Measurements from ENCODE around the gene FBN2. TPM values are rescaled to one million over a fixed set of nuclear protein-coding genes. Genes with fewer than 3 reads are reported as not detected.
"Not testable (repeated sequence)": the region's sequence is repeated elsewhere in the genome, so short reads cannot be mapped to it uniquely, and the experiment has no call there.

Gene FBN2
- total and polyA plus RNA-seq, 5 experiments from 2014 or later: 0.05 to 0.08 TPM; not detected in 3

DNA sequence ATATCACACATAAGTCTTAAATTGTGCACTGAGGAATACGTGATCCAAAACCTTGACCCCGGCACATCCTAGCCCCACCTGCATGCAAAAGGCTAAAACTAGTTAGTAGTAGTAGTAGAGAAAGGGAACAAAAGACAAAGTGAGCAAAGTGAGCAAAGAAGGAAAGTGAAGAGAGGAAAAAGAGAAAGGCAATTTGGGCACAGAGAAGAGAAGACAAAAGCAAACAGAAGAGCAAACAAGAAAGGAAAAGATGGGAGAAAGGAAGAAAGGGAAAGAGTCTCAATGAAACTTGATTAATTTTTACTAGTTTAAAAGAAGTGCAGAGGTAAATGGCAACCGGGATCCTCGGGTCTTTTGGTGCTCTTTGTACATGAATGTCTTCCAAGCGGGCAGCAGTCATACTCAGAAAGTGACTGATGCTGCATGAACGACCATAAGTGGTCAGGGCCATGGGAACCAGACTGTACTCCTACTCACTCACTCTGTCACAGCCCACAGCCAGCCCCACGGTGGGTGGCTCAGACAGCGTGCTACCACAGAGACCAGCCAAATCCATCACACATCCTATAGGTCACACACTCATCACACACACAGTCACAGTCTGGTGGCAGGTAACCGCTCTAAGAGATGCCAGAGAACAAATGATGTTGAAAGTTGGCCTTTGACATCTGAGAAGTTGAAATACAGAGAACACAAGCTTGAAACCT is 203.9 kb downstream of the FBN2 start:
- Mint-ChIP-seq H3K27me3 (peaks cover 0 to 8% (median 0%) of the 10 kb centered on the region in 5 donors), H3K27ac (no peak overlapping the region), H3K36me3 (no peaks in the 10 kb centered on the region), H3K4me1 (no peaks in the 10 kb centered on the region), H3K9me3 (peaks cover 0 to 5% (median 0%) of the 10 kb centered on the region in 9 donors), H3K4me3 (no peak overlapping the region)
- ATAC-seq: no peak
- no peak for DNase-seq
- POLR2A ChIA-PET: no interaction called here

DNA sequence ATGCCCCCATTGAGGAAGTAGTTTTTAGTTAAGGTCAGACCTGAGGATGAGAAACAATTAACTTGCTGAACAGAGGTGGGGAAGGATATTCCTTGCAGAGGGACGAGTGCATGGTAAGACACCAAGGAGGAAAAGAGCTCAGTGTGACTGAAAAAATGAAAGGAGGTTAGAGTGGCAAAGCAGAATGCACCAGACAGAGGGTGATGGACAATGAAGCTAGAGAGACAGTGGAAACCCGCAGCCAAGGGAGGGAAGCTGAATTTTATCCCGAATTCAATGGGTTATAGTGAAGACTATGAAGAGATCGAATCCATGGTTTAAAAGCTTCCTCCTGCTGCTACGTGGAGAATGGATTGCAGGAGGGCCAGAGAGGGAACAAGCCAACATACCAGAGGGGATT is 206.8 kb downstream of the FBN2 start:
- Mint-ChIP-seq H3K27me3 (peaks cover 0 to 11% (median 3%) of the 10 kb centered on the region in 5 donors), H3K4me3 (no peak overlapping the region), H3K9me3 (peaks cover 0 to 8% (median 0%) of the 10 kb centered on the region in 9 donors), H3K4me1 (no peaks in the 10 kb centered on the region), H3K27ac (no peak overlapping the region), H3K36me3 (no peaks in the 10 kb centered on the region)
- DNase-seq (no peak), ATAC-seq (no peak)
- POLR2A ChIA-PET: no interaction called here

- Mint-ChIP-seq H3K36me3 (no peaks in the 10 kb centered on the region), H3K4me3 (no peak overlapping the region), H3K9me3 (peaks cover 0 to 14% (median 0%) of the 10 kb centered on the region in 9 donors), H3K4me1 (no peaks in the 10 kb centered on the region), H3K27me3 (peaks cover 0 to 16% (median 2%) of the 10 kb centered on the region in 5 donors), H3K27ac (no peak overlapping the region)
- ATAC-seq: no peak
- DNase-seq: no peak
- POLR2A ChIA-PET: no interaction called here
Measured at GRCh38 chr5:128329386-128329939, 208.6 kb downstream of the FBN2 start.

GRCh38 chr5:128328446-128328845 is 209.6 kb downstream of the FBN2 start:
- peaks cover 0 to 16% (median 2%) of the 10 kb centered on the region in 5 donors for H3K27me3 Mint-ChIP-seq
- H3K9me3 Mint-ChIP-seq: peaks cover 0 to 20% (median 0%) of the 10 kb centered on the region in 9 donors
- no peaks in the 10 kb centered on the region for H3K4me1 Mint-ChIP-seq
- ATAC-seq (no peak), DNase-seq (no peak)
- H3K36me3 Mint-ChIP-seq: no peaks in the 10 kb centered on the region
- POLR2A ChIA-PET: no interaction called here
- no peak overlapping the region for H3K4me3 Mint-ChIP-seq
- H3K27ac Mint-ChIP-seq: no peak overlapping the region

GRCh38 chr5:128328007-128328406 is 210.0 kb downstream of the FBN2 start:
- H3K36me3 Mint-ChIP-seq: no peaks in the 10 kb centered on the region
- ATAC-seq (no peak), DNase-seq (no peak)
- peaks cover 0 to 20% (median 0%) of the 10 kb centered on the region in 9 donors for H3K9me3 Mint-ChIP-seq
- no peak overlapping the region for H3K27ac Mint-ChIP-seq
- H3K4me1 Mint-ChIP-seq: no peaks in the 10 kb centered on the region
- H3K27me3 Mint-ChIP-seq: peaks cover 0 to 16% (median 2%) of the 10 kb centered on the region in 5 donors
- POLR2A ChIA-PET: no interaction called here
- no peak overlapping the region for H3K4me3 Mint-ChIP-seq

- H3K9me3 Mint-ChIP-seq: peaks cover 0 to 15% (median 0%) of the 10 kb centered on the region in 9 donors
- H3K36me3 Mint-ChIP-seq, H3K27ac Mint-ChIP-seq, H3K27me3 Mint-ChIP-seq, ATAC-seq, H3K4me1 Mint-ChIP-seq, DNase-seq, POLR2A ChIA-PET, H3K4me3 Mint-ChIP-seq: not testable (repeated sequence)
Measured at GRCh38 chr5:128321418-128321817, 216.6 kb downstream of the FBN2 start.

DNA sequence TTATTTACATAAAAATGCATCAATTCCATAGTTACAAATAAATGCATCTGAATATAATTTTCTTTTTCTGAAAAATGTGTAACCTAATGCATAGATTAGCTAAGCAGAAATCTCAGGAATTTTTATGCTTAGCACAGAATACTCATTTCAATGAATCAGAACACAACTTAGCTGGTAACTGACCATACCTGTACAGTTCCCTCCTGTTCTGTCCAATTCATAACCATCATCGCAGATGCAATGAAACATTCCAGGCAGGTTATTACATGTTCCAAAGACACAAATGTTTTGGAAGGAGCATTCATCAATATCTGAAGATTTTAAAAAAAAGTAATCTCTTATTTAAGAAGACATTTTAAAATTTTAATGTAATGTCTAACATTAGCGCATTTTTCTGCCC is 219.4 kb downstream of the FBN2 start:
- ATAC-seq (no peak), DNase-seq (no peak)
- H3K36me3 Mint-ChIP-seq: no peaks in the 10 kb centered on the region
- H3K9me3 Mint-ChIP-seq: peaks cover 0 to 5% (median 0%) of the 10 kb centered on the region in 9 donors
- POLR2A ChIA-PET: no interaction called here
- H3K27ac Mint-ChIP-seq: no peak overlapping the region
- H3K4me3 Mint-ChIP-seq: no peak overlapping the region
- no peaks in the 10 kb centered on the region for H3K4me1 Mint-ChIP-seq
- peaks cover 0 to 7% (median 0%) of the 10 kb centered on the region in 5 donors for H3K27me3 Mint-ChIP-seq

DNA sequence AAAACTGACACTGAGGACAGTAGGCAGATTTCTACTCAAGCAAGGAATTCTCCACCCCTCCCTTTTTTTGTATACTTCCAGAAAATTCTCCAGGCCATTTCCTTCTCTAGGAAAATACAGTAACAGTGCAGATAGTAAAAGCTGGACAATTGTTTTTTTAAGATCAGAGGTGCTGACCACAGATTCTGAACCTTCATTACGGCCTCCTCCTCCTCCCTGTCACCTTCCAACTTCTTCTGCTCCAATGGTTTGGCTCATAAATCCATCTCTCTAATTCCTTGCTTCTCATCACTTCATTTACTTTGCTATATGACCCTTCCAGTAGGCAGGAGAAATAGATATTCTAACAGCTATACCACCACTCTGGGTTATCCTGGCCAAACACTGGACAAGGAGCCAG is 220.6 kb downstream of the FBN2 start:
- Mint-ChIP-seq H3K4me3 (no peak overlapping the region), H3K27ac (no peak overlapping the region), H3K4me1 (no peaks in the 10 kb centered on the region), H3K27me3 (peaks cover 0 to 8% (median 0%) of the 10 kb centered on the region in 5 donors), H3K9me3 (peaks cover 0 to 3% (median 0%) of the 10 kb centered on the region in 9 donors), H3K36me3 (no peaks in the 10 kb centered on the region)
- POLR2A ChIA-PET: no interaction called here
- ATAC-seq (no peak), DNase-seq (no peak)

GRCh38 chr5:128315671-128316070 is 222.4 kb downstream of the FBN2 start:
- Mint-ChIP-seq H3K27me3 (peaks cover 0 to 8% (median 0%) of the 10 kb centered on the region in 5 donors), H3K4me3 (no peak overlapping the region), H3K4me1 (no peaks in the 10 kb centered on the region), H3K36me3 (no peaks in the 10 kb centered on the region), H3K9me3 (peaks cover 0 to 2% (median 0%) of the 10 kb centered on the region in 9 donors), H3K27ac (no peak overlapping the region)
- ATAC-seq (no peak), DNase-seq (no peak)
- POLR2A ChIA-PET: no interaction called here

DNA sequence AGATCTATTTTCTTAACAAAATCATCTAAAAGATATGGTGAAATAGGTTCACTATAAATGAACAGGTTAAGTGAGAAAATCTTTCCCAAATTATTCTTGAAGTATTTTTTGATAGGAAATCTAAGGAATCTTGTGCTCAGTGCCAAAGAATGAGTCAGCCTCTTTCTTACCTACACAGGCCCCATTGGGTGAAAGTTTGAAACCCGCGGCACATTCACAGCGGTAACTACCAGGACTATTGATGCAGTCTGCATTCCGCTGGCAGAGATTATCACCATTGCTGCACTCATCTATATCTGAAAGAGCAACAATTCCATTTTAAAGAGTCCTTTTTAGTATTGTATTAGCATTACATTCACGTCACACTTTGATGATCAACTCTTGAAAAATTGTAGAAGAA is 232.7 kb downstream of the FBN2 start:
- DNase-seq: no peak
- no peak overlapping the region for H3K4me3 Mint-ChIP-seq
- H3K27me3 Mint-ChIP-seq: peaks cover 0 to 2% (median 0%) of the 10 kb centered on the region in 5 donors
- H3K9me3 Mint-ChIP-seq: no peaks in the 10 kb centered on the region
- H3K4me1 Mint-ChIP-seq: no peaks in the 10 kb centered on the region
- POLR2A ChIA-PET: no interaction called here
- no peaks in the 10 kb centered on the region for H3K36me3 Mint-ChIP-seq
- no peak overlapping the region for H3K27ac Mint-ChIP-seq
- no peak for ATAC-seq

DNA sequence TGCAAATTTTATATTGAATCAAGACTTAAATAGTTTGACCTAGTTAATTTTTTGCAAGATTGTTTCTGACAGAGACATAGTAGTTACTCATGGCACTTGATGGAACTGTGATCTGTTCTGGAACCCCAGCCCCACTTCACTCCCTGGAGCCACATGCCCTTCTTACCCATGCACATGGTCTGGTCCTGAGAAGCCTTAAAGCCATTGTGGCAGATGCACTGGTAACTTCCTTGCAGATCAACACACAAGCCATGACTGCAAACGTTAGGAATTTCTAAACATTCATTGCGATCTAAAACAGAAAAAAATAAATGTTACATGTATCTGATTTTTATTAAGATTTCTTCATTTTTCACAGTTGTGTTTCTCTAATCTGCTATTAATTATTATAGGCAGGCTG is 233.3 kb downstream of the FBN2 start:
- Mint-ChIP-seq H3K27me3 (peaks cover 0 to 2% (median 0%) of the 10 kb centered on the region in 5 donors), H3K9me3 (no peaks in the 10 kb centered on the region), H3K4me1 (no peaks in the 10 kb centered on the region), H3K36me3 (no peaks in the 10 kb centered on the region), H3K27ac (no peak overlapping the region), H3K4me3 (no peak overlapping the region)
- POLR2A ChIA-PET: no interaction called here
- ATAC-seq (no peak), DNase-seq (no peak)

DNA sequence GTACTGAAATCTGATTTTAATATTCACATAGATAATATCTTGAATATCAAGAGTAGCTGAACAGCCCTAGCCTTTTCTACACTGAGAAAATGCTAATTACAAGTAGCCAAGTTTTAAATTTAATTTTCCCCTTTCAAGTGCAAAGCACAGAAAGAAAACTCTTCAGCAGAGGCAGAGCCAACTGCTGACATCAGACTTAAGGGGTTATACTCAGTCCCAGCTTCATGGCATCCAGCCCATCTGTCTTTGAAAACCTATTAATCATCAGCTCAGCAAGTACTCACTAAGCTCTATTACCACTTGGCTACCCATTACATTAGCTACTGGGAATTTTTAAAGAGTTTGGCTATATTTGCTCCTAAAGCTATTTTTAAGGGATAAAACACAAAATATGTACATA is 234.0 kb downstream of the FBN2 start:
- Mint-ChIP-seq H3K9me3 (no peaks in the 10 kb centered on the region), H3K27ac (no peak overlapping the region)
- no peak for DNase-seq

GRCh38 chr5:128303593-128303992 is 234.5 kb downstream of the FBN2 start:
- H3K27me3 Mint-ChIP-seq: peaks cover 0 to 2% (median 0%) of the 10 kb centered on the region in 5 donors
- DNase-seq (no peak), ATAC-seq (no peak)
- POLR2A ChIA-PET: no interaction called here
- no peak overlapping the region for H3K4me3 Mint-ChIP-seq
- no peaks in the 10 kb centered on the region for H3K4me1 Mint-ChIP-seq
- H3K27ac Mint-ChIP-seq: no peak overlapping the region
- H3K36me3 Mint-ChIP-seq: no peaks in the 10 kb centered on the region
- H3K9me3 Mint-ChIP-seq: no peaks in the 10 kb centered on the region

More for the DNA sequence above, 234.0 kb downstream of the FBN2 start:
- ATAC-seq: no peak
- no peak overlapping the region for H3K4me3 Mint-ChIP-seq
- H3K36me3 Mint-ChIP-seq: no peaks in the 10 kb centered on the region
- POLR2A ChIA-PET: no interaction called here
- no peaks in the 10 kb centered on the region for H3K4me1 Mint-ChIP-seq
- H3K27me3 Mint-ChIP-seq: peaks cover 0 to 2% (median 0%) of the 10 kb centered on the region in 5 donors

DNA sequence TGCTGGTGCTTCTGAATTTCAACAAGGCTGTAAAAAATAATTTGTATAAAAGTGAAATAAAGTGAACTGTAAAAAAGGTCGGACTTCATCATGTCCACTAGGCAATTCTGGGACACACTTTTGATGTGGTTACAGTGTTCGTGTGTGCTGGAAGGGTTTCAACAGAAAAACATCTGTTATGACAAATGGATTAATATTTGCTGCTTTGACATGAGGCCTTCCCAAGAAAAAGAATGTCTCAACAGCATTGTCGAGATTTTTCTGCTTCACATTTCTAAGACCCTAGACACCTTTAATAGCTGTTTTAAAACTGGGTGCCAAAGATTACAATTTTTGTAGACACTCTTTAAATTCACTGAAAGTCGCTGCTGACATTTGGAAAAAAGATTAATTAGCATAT is 237.9 kb downstream of the FBN2 start:
- H3K9me3 Mint-ChIP-seq: peaks cover 0 to 2% (median 0%) of the 10 kb centered on the region in 9 donors
- no peaks in the 10 kb centered on the region for H3K27me3 Mint-ChIP-seq
- no peak for ATAC-seq
- DNase-seq: no peak
- H3K36me3 Mint-ChIP-seq: no peaks in the 10 kb centered on the region
- no peaks in the 10 kb centered on the region for H3K4me1 Mint-ChIP-seq
- H3K27ac Mint-ChIP-seq: no peak overlapping the region
- POLR2A ChIA-PET: no interaction called here
- no peak overlapping the region for H3K4me3 Mint-ChIP-seq
